IPS-18a (cell line): Measurements from ENCODE around the gene CDKAL1.

ENCODE experiments used
- H3K27ac ChIP-seq: one replicate; pipeline ENCODE4 v1.5.1; 2013; ENCODE audit warnings: low read length
- H3K27me3 ChIP-seq: one replicate; pipeline ENCODE4 v1.6.1; 2013; ENCODE audit warnings: mild to moderate bottlenecking, low read length; ENCODE audit not compliant: control insufficient read depth, insufficient read depth
- H3K36me3 ChIP-seq: one replicate; pipeline ENCODE4 v1.6.1; 2013; ENCODE audit warnings: low read depth, low read length; ENCODE audit not compliant: control insufficient read depth
- H3K4me1 ChIP-seq: one replicate; pipeline ENCODE4 v1.6.1; 2013; ENCODE audit warnings: low read depth, low read length; ENCODE audit not compliant: control insufficient read depth
- H3K4me3 ChIP-seq: one replicate; pipeline ENCODE4 v1.5.1; 2013; ENCODE audit warnings: low read length
- H3K9ac ChIP-seq: one replicate; pipeline ENCODE4 v1.6.1; 2013; ENCODE audit warnings: mild to moderate bottlenecking, low read length, moderate library complexity
- H3K9me3 ChIP-seq: one replicate; pipeline ENCODE4 v1.6.1; 2013; ENCODE audit warnings: low read depth, low read length; ENCODE audit not compliant: control insufficient read depth

Gene CDKAL1

DNA sequence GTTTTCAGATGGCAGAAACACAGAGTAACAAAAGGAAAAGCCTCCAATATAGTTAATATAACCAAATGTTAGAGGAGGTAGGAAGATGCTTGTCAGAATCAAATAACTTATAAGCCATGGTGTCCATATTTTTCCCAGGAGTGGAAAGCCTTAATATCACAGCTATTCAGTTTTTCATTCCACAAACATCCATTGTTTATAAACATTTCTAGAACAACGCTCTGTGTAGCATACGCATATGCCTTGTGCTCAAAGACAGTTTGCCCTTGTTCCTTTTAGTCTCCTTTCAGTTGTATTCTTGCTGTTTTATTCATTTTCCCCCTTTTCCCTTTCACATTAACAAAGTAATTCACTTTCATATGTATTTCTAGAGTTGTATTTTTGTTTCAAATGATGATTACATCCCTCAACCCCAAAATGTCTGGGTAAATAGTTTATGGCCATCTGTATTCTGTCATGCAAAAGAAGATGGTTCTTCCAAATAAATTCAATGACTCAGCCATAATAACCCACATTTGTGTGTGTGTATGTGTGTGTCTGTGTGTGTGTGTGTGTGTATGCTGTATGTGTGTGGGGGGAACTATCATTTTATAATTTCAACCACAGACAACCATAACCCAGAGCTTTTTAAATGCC, 603.6 kb downstream of the CDKAL1 start:
- Histone ChIP-seq H3K27ac (no peak overlapping the region), H3K36me3 (no peaks in the 10 kb centered on the region), H3K4me3 (no peak overlapping the region), H3K9ac (no peak overlapping the region), H3K9me3 (no peaks in the 10 kb centered on the region), H3K4me1 (peaks cover 45% of the 10 kb centered on the region), H3K27me3 (no peaks in the 10 kb centered on the region)

DNA sequence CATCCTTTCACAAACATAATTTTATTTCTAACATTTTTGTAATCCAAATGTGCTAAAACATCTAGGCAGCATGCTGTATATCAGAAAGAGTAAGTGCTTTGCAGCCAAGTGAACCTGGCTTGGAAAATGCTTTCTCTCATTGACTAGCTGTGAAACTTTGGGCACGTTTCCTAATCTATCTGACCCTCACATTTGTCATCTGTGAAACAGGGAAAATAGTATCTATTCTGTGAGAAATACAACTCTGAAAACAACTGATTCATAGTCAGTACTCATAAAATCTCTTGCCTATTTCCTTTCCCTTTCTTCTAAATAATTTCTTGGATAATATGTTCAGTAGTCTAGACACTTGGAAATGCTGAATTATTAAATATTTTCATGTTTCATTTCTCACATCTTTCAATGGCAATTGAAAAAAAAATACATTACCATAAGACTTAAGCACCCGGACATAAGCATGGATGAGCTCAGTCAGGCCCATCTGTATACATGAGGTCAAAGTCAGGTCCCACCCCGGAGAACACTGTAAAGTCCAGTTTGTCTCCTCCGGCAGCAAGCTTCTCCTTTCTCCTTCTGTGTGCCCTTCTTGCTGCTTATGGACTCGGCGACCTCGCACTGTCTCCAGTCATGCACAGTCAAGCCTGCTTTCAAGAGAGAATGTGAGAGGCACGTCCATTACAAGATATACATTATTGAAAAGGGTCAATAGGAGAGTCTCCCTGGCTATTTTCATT, 604.2 kb downstream of the CDKAL1 start:
- Histone ChIP-seq H3K4me1 (peaks cover 38% of the 10 kb centered on the region), H3K27ac (no peak overlapping the region), H3K27me3 (no peaks in the 10 kb centered on the region), H3K36me3 (no peaks in the 10 kb centered on the region), H3K9me3 (no peaks in the 10 kb centered on the region), H3K9ac (no peak overlapping the region), H3K4me3 (no peak overlapping the region)

DNA sequence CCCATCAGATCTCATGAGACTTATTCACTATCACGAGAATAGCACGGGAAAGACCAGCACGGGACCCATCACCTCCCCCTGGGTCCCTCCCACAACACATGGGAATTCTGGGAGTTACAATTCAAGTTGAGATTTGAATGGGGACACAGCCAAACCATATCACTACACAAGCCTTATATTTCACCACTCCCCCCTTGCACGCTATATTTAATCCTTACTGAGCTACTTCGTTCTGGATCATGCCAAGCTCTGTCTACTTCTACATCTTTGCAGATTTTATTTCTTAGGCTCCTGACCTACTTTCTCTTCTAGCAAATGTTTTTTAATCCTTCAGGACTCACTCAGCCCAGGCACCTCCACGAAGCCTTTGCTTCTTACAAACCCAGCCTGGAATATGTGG, 606.7 kb downstream of the CDKAL1 start:
- Histone ChIP-seq H3K36me3 (no peaks in the 10 kb centered on the region), H3K9me3 (no peaks in the 10 kb centered on the region), H3K27ac (no peak overlapping the region), H3K9ac (no peak overlapping the region), H3K4me1 (peaks cover 21% of the 10 kb centered on the region), H3K4me3 (no peak overlapping the region), H3K27me3 (no peaks in the 10 kb centered on the region)

DNA sequence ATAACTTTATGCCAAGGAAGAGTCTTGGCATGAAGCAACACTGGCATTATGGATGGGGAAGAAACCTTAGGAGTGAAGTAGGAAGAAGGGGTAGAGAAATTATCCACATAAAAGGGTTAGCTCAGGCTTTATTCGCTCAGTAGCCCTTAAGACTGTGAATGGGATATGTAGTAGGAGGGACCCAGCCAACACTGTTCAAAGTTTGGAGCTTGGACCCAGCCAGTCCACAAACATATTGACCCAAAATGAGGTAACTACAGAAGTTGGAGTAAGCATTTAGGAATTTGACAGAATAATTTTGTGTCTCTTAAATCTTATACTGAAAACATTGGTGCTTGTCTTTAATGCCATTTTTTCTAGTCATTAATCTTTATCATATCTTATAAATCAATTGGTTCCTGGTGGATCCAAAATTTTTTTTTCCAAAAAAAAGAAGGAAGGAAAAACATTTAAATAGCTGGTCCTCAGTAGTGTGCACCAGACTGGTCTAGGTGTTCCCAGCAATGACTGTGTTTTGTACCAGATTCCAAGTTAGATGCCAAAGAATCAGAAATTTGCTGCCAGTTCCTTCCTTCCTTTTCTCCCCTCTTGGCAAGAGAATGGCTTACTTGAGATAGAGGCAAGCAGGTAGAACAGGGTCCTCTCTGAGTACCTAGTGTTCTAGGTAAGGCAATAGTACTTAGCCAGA, 607.5 kb downstream of the CDKAL1 start:
- H3K27ac ChIP-seq = no peak overlapping the region
- H3K9me3 ChIP-seq = no peaks in the 10 kb centered on the region
- H3K9ac ChIP-seq = no peak overlapping the region
- no peaks in the 10 kb centered on the region for H3K27me3 ChIP-seq
- no peak overlapping the region for H3K4me3 ChIP-seq
- H3K4me1 ChIP-seq = peaks cover 17% of the 10 kb centered on the region
- no peaks in the 10 kb centered on the region for H3K36me3 ChIP-seq

DNA sequence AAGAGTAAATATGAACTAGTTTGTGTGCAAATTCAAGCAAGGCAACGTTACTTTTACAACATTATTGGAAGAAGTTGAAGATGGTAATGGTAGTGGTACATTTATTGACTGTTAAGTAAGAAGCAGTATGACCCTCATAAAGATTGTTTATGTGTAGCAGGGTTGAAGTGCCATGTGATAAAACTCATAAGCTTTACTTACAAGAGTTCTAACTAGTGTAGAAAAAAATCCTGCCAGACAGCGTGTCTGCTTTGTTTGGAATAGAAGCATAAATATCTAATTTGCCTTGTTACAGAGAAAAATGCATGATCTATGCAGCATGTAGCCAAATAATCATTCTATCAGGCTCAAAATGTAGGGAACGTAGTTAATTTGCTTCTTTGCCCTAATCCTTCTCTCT, 608.5 kb downstream of the CDKAL1 start:
- H3K27ac ChIP-seq = no peak overlapping the region
- peaks cover 11% of the 10 kb centered on the region for H3K4me1 ChIP-seq

DNA sequence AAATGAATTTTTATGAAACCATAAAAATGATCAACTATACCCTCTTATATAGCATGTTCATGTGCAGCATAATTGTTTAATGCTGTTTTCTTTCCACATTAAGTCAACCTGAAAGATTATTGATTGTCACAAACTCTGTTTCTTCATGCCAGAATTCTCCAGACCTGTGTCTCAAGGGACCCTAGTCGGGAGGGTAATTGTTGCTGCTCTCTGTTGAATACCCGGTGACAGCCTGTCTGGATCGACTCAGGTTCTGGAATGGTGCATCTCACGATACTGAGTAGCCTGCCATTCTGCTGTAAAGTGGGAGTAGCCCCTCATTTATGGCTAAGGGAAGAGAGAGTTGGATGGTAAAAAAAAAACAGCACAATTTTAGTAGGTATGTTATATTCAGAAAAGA, 609.4 kb downstream of the CDKAL1 start:
- Histone ChIP-seq H3K9ac (no peak overlapping the region), H3K4me1 (peaks cover 8% of the 10 kb centered on the region), H3K36me3 (no peaks in the 10 kb centered on the region), H3K27me3 (no peaks in the 10 kb centered on the region), H3K9me3 (no peaks in the 10 kb centered on the region), H3K27ac (no peak overlapping the region), H3K4me3 (no peak overlapping the region)

More for the DNA sequence above, 608.5 kb downstream of the CDKAL1 start:
- Histone ChIP-seq H3K27me3 (no peaks in the 10 kb centered on the region), H3K36me3 (no peaks in the 10 kb centered on the region), H3K4me3 (no peak overlapping the region), H3K9me3 (no peaks in the 10 kb centered on the region), H3K9ac (no peak overlapping the region)

DNA sequence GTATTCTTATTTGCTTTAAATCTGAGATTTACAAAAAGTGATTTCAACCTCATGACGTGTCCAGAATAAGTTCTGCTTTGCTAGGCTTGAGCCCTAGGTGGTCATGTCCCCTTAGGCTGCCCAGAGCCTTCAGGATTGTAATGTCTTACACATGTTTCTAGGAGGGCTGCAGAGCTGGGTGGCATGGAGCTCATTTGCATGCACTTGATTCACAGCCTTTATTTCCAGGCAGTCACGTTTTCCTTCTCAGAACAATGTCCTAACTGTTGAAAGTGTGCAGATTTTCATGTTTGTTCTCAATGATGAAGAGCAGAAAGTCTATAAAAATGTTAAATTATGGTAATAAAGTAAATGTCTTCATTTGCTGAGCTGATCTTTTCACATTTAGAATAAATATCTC, 610.7 kb downstream of the CDKAL1 start:
- H3K27ac ChIP-seq = no peak overlapping the region
- H3K36me3 ChIP-seq = no peaks in the 10 kb centered on the region
- H3K9me3 ChIP-seq = no peaks in the 10 kb centered on the region
- no peak overlapping the region for H3K4me3 ChIP-seq
- peaks cover 8% of the 10 kb centered on the region for H3K4me1 ChIP-seq
- H3K9ac ChIP-seq = no peak overlapping the region
- H3K27me3 ChIP-seq = no peaks in the 10 kb centered on the region

DNA sequence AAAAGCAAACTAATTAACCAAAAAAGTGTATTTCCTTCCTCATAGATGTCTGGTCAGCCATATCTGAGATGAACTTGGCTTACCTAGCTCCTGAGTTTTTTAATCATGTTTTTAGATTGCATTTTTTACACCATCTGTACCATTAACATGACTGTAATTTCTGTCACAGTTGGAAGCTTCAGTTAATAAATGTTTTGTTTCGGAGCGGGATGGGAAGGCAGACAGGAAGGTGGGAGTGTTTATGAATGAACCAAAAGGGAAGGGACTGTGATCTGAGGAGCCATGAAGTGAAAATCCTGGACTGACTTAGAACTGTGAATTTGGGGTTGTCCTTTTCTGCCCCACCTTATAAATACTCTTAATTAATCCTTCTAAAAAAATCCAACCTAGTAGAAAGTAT, 613.7 kb downstream of the CDKAL1 start:
- Histone ChIP-seq H3K4me3 (no peak overlapping the region), H3K36me3 (no peaks in the 10 kb centered on the region), H3K27me3 (no peaks in the 10 kb centered on the region), H3K9ac (no peak overlapping the region), H3K27ac (no peak overlapping the region), H3K9me3 (no peaks in the 10 kb centered on the region), H3K4me1 (peaks cover 8% of the 10 kb centered on the region)

DNA sequence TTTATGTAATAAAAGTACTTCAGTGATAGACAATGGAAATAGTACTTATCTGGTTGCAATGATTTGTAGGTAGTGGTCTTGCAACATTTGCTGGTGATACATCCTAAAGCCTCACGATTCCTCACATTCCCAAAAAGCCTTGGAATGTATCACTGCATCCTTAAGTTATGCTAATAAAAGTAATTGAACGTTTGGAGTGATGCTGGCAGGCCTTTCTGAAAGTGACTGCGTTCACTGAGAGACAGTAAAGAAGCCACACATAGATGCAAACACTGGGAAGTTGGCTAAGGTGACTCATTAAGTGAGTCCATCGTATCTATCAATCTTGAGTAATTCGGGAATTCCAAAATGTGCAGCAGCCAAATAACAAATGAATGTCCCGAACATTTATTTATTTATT, 615.2 kb downstream of the CDKAL1 start:
- Histone ChIP-seq H3K9me3 (no peaks in the 10 kb centered on the region), H3K4me1 (peaks cover 8% of the 10 kb centered on the region), H3K4me3 (no peak overlapping the region), H3K36me3 (no peaks in the 10 kb centered on the region), H3K9ac (no peak overlapping the region), H3K27me3 (no peaks in the 10 kb centered on the region), H3K27ac (no peak overlapping the region)

DNA sequence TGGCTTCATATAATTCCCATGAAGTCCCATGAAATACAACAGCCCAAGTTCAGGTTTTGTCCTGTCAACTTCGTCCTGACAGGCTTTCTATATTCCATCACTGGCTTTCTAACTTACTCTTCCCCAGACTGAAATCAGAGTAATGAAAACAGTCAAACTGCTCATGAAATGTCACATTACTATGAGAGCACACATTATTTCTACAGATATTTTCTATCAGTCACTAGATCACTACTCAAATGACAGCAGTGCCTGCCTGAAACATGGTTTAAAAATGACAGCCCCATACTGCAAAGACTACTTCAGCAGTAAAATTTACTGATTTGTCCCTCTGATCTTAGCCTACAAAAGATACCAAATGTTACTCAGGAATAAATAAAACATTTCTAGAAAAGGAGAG, 616.4 kb downstream of the CDKAL1 start:
- H3K9me3 ChIP-seq = no peaks in the 10 kb centered on the region
- H3K27me3 ChIP-seq = no peaks in the 10 kb centered on the region
- no peak overlapping the region for H3K4me3 ChIP-seq
- no peak overlapping the region for H3K27ac ChIP-seq
- H3K9ac ChIP-seq = no peak overlapping the region
- peaks cover 8% of the 10 kb centered on the region for H3K4me1 ChIP-seq
- H3K36me3 ChIP-seq = no peaks in the 10 kb centered on the region

DNA sequence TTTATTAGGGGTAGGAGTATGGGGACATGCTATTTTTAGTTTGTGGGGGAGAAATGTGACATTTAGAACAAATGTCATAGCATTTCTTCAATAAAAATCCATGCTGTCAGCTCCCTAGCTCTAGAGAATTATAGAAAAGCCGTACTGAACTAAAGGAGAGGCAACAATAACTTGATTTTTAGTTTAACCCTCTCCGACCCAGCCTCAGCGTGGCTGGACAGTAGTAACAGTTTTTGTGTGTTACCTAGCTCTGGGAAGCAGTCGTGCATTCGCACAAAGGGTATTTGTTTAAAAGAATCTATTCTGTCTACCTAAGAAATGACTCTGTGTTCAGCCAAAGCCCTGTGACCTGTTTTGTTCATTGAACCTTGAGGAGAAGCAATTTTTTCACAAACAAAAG, 616.9 kb downstream of the CDKAL1 start:
- Histone ChIP-seq H3K9me3 (no peaks in the 10 kb centered on the region), H3K27me3 (no peaks in the 10 kb centered on the region), H3K9ac (no peak overlapping the region), H3K4me3 (no peak overlapping the region), H3K27ac (no peak overlapping the region), H3K36me3 (no peaks in the 10 kb centered on the region), H3K4me1 (peaks cover 8% of the 10 kb centered on the region)
